ENCODE data around the gene SLC35B1. TPM values are rescaled to one million over a fixed set of nuclear protein-coding genes. Genes with fewer than 3 reads are reported as not detected.
A peak's percentile ranks its signal among the peaks of the same experiment; 100 is the strongest.

SLC35B1 gene
- total RNA-seq, 1 donor from 2014 or later = 123 TPM

DNA sequence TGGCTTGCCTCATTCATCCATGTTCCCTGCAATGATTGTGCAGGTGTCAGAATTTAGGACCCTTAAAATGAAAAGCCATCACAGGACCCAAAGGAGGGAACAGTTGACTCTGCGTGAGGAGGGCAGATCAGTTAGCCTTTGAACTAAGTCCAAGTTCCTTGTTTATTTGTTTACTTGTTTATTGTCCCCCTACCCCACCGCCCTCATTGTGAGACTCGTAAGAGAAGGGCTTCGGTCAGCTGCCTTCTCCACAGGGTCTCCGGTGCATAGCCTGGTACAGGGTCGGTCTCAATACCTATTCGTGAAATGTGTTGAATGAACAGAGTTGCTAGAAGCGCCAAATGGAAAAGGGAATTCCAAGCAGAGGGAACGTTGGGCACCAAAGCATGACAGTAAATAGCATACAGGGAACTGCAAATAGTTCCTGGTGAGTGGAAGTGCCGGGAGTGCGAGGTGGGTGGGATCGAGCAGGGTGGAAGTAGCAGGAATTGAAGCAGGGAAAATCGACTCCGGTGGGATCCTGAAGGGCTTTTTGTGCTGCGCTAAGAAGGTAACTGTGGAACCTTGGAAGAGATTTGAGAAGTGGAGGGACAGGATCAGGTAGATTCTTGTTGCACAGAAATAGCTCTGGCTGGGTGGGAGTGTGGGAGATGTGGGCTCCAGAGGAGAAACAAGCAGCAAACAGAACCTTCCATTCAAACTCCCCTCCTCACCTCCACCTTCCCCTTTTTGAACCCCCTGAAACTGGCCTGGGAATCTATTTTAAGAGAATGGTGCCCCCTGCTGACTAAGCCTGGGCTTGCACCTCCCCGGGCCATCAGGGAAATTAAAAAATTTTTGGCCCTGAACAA lies 12.7 kb downstream of the SLC35B1 start:
- DNase-seq (ENCODE audit: low spot score in 2 of 2) = no peak
- H3K36me3 ChIP-seq = peaks cover under 1 to 2% of the 10 kb centered on the region in 2 donors
- H3K4me1 ChIP-seq = peaks cover 3 to 31% of the 10 kb centered on the region in 2 donors
- TF ChIP-seq, protein P1, sequence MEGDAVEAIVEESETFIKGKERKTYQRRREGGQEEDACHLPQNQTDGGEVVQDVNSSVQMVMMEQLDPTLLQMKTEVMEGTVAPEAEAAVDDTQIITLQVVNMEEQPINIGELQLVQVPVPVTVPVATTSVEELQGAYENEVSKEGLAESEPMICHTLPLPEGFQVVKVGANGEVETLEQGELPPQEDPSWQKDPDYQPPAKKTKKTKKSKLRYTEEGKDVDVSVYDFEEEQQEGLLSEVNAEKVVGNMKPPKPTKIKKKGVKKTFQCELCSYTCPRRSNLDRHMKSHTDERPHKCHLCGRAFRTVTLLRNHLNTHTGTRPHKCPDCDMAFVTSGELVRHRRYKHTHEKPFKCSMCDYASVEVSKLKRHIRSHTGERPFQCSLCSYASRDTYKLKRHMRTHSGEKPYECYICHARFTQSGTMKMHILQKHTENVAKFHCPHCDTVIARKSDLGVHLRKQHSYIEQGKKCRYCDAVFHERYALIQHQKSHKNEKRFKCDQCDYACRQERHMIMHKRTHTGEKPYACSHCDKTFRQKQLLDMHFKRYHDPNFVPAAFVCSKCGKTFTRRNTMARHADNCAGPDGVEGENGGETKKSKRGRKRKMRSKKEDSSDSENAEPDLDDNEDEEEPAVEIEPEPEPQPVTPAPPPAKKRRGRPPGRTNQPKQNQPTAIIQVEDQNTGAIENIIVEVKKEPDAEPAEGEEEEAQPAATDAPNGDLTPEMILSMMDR (IDR thresholded peaks at IDR 0.05) = peak; percentile 92 to 95 (median 95)
- H3K4me3 ChIP-seq = peak overlapping the region; percentile 8 to 35
- H3K27me3 ChIP-seq = no peaks in the 10 kb centered on the region
- no peaks in the 10 kb centered on the region for H3K9me3 ChIP-seq
- H3K27ac ChIP-seq = peak overlapping the region; percentile 57 to 65
- intact Hi-C loops (cut with DNase I) = loop anchor here (1.0 to 5.0 kb wide), 4 partner anchors 58 to 198 kb away; partner anchors contain the start of gene NGFR

DNA sequence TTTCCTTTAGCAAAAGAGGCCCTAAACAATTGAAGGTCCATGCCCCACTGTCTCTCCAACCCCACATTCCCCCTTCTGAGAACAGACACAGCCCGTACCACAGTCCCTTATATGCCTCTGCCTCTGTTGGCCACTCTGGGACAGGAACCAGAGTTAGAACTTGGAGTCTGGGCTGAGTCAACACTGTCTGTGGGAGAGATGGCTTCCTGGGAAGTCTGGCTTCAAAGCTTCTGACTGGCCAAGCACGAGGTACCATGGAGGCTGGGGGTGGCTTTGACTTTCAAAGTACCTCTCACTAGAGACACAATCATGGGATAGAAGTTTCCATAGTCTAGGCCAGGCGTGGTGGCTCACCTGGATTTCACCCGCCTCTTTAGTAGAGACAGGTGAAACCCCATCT lies 15.0 kb downstream of the SLC35B1 start:
- no peak overlapping the region for H3K4me3 ChIP-seq
- peak in 1 of 2 donors; percentile 57 for DNase-seq (ENCODE audit: low spot score in 2 of 2)
- H3K4me1 ChIP-seq = peaks cover 3 to 50% of the 10 kb centered on the region in 2 donors
- no peaks in the 10 kb centered on the region for H3K9me3 ChIP-seq
- peak overlapping the region; percentile 95 for H3K27ac ChIP-seq
- TF ChIP-seq, protein P1 (IDR thresholded peaks at IDR 0.05) = no peak
- intact Hi-C loops (cut with DNase I) = loop anchor here (5.0 kb wide), 2 partner anchors 55 to 75 kb away; no protein-coding TSS in a partner anchor
- H3K36me3 ChIP-seq = no peaks in the 10 kb centered on the region
- no peaks in the 10 kb centered on the region for H3K27me3 ChIP-seq

DNA sequence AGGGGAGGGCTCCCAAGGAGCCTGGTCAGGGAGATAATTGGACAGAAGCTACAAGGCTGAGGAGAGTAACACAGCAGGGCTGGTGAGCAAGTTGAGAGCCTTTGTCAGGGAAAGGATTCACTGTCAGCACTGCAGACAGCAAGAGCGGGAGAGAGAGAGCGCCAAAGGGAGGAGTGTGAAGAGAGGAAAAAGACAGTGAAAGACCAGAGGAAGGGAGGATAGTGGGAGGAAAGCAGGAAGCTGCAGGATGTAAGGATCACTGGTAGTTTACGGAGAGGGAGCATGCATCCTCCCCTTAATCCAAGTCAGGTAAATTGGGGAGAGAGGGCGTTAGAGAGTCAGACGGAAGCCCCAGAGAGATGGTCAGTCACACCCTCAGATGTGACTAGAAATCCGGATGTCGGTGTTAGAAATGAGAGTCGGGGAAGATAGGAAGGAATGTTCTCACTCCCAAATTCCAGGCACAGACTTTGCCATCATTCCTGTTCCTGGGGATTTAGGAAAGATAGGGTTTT lies 16.0 kb downstream of the SLC35B1 start:
- TF ChIP-seq, protein P1 (IDR thresholded peaks at IDR 0.05) = no peak
- DNase-seq (ENCODE audit: low spot score in 2 of 2) = peak in 1 of 2 donors; percentile 45
- Histone ChIP-seq H3K4me3 (peak overlapping the region in 1 of 2 donors; percentile 38), H3K9me3 (no peaks in the 10 kb centered on the region), H3K4me1 (peaks cover 3 to 56% of the 10 kb centered on the region in 2 donors), H3K27ac (peak overlapping the region; percentile 95), H3K36me3 (no peaks in the 10 kb centered on the region), H3K27me3 (no peaks in the 10 kb centered on the region)
- intact Hi-C loops (cut with DNase I) = loop anchor here (1.0 to 5.0 kb wide), 3 partner anchors 13 to 74 kb away; partner anchors contain the start of gene SPOP

DNA sequence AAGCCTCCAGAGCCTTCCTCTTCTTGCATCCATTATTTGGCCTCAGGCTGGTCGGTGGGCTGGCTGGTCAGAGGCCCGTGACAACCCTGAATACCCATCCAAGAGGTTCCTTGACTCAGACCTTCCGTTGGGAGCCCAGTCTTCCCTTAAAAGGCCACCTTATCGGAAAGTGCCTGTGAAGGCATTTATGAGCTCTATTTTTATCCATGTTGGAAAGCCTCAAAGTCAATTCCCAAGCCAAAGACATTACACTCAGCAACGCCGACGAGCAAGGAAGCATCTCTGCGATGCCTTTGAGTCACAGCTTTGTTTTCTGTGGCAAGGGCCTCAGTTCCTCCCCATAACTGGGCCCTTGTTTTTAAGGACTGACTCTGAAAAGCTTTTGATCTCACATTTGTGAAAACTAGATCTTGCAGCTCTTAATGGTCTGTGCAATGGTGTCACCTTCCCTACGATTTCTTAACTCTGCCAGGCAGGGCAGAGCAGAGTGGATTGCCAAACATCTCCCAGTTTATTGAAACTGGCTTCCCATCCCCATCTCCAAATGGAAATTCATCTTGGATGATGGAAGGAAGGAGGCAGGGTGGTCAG lies 16.6 kb downstream of the SLC35B1 start:
- H3K27ac ChIP-seq = peak overlapping the region; percentile 95
- H3K36me3 ChIP-seq = no peaks in the 10 kb centered on the region
- no peaks in the 10 kb centered on the region for H3K9me3 ChIP-seq
- H3K4me1 ChIP-seq = peaks cover 3 to 56% of the 10 kb centered on the region in 2 donors
- TF ChIP-seq, protein P1 (IDR thresholded peaks at IDR 0.05) = no peak
- DNase-seq (ENCODE audit: low spot score in 2 of 2) = peak; percentile 52 to 95
- H3K4me3 ChIP-seq = peak overlapping the region in 1 of 2 donors; percentile 38
- no peaks in the 10 kb centered on the region for H3K27me3 ChIP-seq
- intact Hi-C loops (cut with DNase I) = loop anchor here (1.0 to 5.0 kb wide), 3 partner anchors 13 to 74 kb away; partner anchors contain the start of gene SPOP

DNA sequence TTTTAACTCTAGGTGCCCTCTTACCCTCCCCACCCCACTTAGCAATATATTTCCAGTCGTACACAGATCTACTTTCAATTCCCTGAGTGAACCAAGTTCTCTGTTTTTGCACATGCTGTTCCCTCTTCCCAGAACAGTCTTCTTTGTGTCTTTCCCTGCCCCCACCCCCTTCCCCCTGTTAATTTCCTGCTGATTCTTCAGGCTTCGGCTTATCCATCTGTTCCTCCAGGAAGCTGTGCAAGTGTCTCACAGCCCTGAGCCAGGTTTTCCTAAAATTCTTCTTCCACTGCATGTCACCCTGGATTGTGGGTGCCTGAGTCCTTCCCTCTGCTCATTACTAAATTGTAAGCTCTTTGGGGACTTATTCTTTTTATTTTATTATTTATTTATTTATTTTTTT lies 17.5 kb downstream of the SLC35B1 start:
- intact Hi-C loops (cut with DNase I) = loop anchor here (5.0 kb wide), 2 partner anchors 53 to 73 kb away; no protein-coding TSS in a partner anchor
- peak overlapping the region; percentile 95 for H3K27ac ChIP-seq
- TF ChIP-seq, protein P1 (IDR thresholded peaks at IDR 0.05) = no peak
- H3K4me1 ChIP-seq = peaks cover 3 to 56% of the 10 kb centered on the region in 2 donors
- peak in 1 of 2 donors; percentile 56 for DNase-seq (ENCODE audit: low spot score in 2 of 2)
- no peaks in the 10 kb centered on the region for H3K9me3 ChIP-seq
- no peak overlapping the region for H3K4me3 ChIP-seq
- no peaks in the 10 kb centered on the region for H3K36me3 ChIP-seq
- no peaks in the 10 kb centered on the region for H3K27me3 ChIP-seq

Data from ascending aorta (tissue), 2 donors.